Spleen (tissue), 11 donors: ENCODE measurements around the gene IGSF5. TPM values are rescaled to one million over a fixed set of nuclear protein-coding genes. Genes with fewer than 3 reads are reported as not detected.
A peak's percentile ranks its signal among the peaks of the same experiment; 100 is the strongest.

ENCODE experiments used
- DNase-seq: peaks from one replicate; pipeline ENCODE4 v3.0.0-alpha.2; 2020
- H3K27ac ChIP-seq, 8 donors: fragments of 200-600 bp; sonication (generic) in 7 of 8; 1 replicate in 4 of 8; 2 replicates in 4 of 8; pipeline versions ENCODE4 v1.5.0 to v1.8.0; 2016 to 2021; ENCODE audit warnings: inconsistent platforms in 4 of 8, mild to moderate bottlenecking in 4 of 8, moderate library complexity in 1 of 8
- H3K27me3 ChIP-seq, 7 donors: fragments of 200-600 bp; sonication (generic) in 6 of 7; replicated peaks in 1 of 7; 1 replicate in 4 of 7; 2 replicates in 3 of 7; pipeline versions ENCODE4 v1.5.0 to v1.8.0; 2016 to 2021; ENCODE audit warnings: inconsistent platforms in 3 of 7, mild to moderate bottlenecking in 1 of 7
- H3K36me3 ChIP-seq, 6 donors: fragments of 200-600 bp; sonication (generic) in 5 of 6; 1 replicate in 4 of 6; 2 replicates in 2 of 6; pipeline versions ENCODE4 v1.5.0 to v1.8.0; 2016 to 2021; ENCODE audit warnings: inconsistent platforms in 2 of 6
- H3K4me1 ChIP-seq, 6 donors: fragments of 200-600 bp; sonication (generic) in 5 of 6; 1 replicate in 3 of 6; 2 replicates in 3 of 6; pipeline versions ENCODE4 v1.5.0 to v1.8.0; 2016 to 2021; ENCODE audit warnings: inconsistent platforms in 3 of 6
- H3K4me3 ChIP-seq, 8 donors: fragments of 200-600 bp; sonication (generic) in 7 of 8; 1 replicate in 4 of 8; 2 replicates in 4 of 8; pipeline versions ENCODE4 v1.5.0 to v1.8.0; 2016 to 2021; ENCODE audit warnings: inconsistent platforms in 4 of 8, mild to moderate bottlenecking in 4 of 8, moderate library complexity in 2 of 8
- H3K9me3 ChIP-seq, 8 donors: fragments of 200-600 bp; sonication (generic) in 7 of 8; 1 replicate in 4 of 8; 2 replicates in 4 of 8; pipeline versions ENCODE4 v1.5.0 to v1.8.0; 2016 to 2021; ENCODE audit warnings: inconsistent platforms in 4 of 8
- CTCF ChIP-seq, 11 experiments: fragments of 200-600 bp in 7 of 11; fragments of 450-650 bp in 4 of 11; sonication (generic) in 4 of 11; IDR thresholded peaks in 8 of 11; conservative IDR thresholded peaks in 3 of 11; 1 replicate in 7 of 11; 2 replicates in 4 of 11; pipeline versions ENCODE4 v1.4.0 to v1.8.0; 2016 to 2021; ENCODE audit warnings: antibody characterized with exemption in 11 of 11, inconsistent platforms in 4 of 11, mild to moderate bottlenecking in 1 of 11
- POLR2A ChIP-seq, 3 donors: fragments of 450-650 bp; IDR thresholded peaks; one replicate each; pipeline ENCODE4 v1.5.1; 2017; ENCODE audit warnings: antibody characterized with exemption in 3 of 3, mild to moderate bottlenecking in 1 of 3
- POLR2AphosphoS5 ChIP-seq, 3 donors: sonication (generic); formaldehyde crosslinking; IDR thresholded peaks; one replicate each; pipeline ENCODE4 v1.5.1; 2017; ENCODE audit warnings: antibody characterized with exemption in 3 of 3
- WGBS, 5 donors: extraction: QIAGEN DNeasy Blood & Tissue Kit in 3 of 5; methylation state at CpG; one replicate each; pipeline versions ENCODE4 v1.1.5 to v1.1.7; 2013 to 2018; 5-methylcytosine and 5-hydroxymethylcytosine counted together
- intact Hi-C: fragments of 100-400 bp; cut with DNase I; formaldehyde crosslinking; loops from one replicate; pipeline ENCODE4 v1.15.0; 2023; ENCODE audit warnings: low total_unique reads
- polyA plus RNA-seq, 3 donors: library from polyadenylated mRNA; stranded (reverse); fragments of 200-250 nt; gene quantifications; one replicate each; pipeline ENCODE4 v1.2.1, GENCODE V29; 2013
- total RNA-seq, 7 donors: library from RNA; depleted of rRNA in 3 of 7; stranded (reverse); fragments of >200 nt in 3 of 7; fragmentation: NEBNext Ultra II Directional in 4 of 7; extraction: Animal tissue kit (Norgen Biotek cat#: 25700) in 4 of 7; gene quantifications; one replicate each; pipeline versions ENCODE4 v1.1.0 to v1.2.1, GENCODE V29; 2016 to 2021
- donor health status: healthy with polysubstance abuse.
- donor health status: DM: no; HTN: no; CAD: no; lungs with moderate emphysema.
- donor health status: DM: no; HTN: no; CAD: no.
- donor health status: Bipolar disorder and iron deficiency.
- donor health status: healthy.
- donor health status: DM: no; HTN: no; CAD: no.
- donor health status: DM: yes; HTN: yes; CAD: no.

IGSF5 gene
- total and polyA plus RNA-seq, 10 donors, result 0.03 to 0.39 (median 0.10) TPM; not detected in 5

- Histone ChIP-seq H3K27me3 (peaks cover 0 to 20% (median 0%) of the 10 kb centered on the region in 7 donors), H3K4me3 (no peak overlapping the region), H3K9me3 (no peaks in the 10 kb centered on the region), H3K4me1 (no peaks in the 10 kb centered on the region), H3K27ac (no peak overlapping the region), H3K36me3 (no peaks in the 10 kb centered on the region)
- intact Hi-C loops, result no loop called here
- TF ChIP-seq POLR2AphosphoS5 (IDR thresholded peaks at IDR 0.05), result no peak
- TF ChIP-seq POLR2A (IDR thresholded peaks at IDR 0.05), result no peak
- TF ChIP-seq CTCF (IDR thresholded peaks at IDR 0.05 in 8 of 11, conservative IDR thresholded peaks at IDR 0.05 in 3 of 11), result no peak
- WGBS, 5 donors, result 63 to 70% (median 67%) methylated on average over 3 of the region's 3 CpGs
- DNase-seq, result no peak
Measured at GRCh38 chr21:39712976-39713375, 32.0 kb upstream of the IGSF5 start.

GRCh38 chr21:39713905-39714304, 31.1 kb upstream of the IGSF5 start:
- Histone ChIP-seq H3K4me1 (no peaks in the 10 kb centered on the region), H3K4me3 (no peak overlapping the region), H3K27ac (no peak overlapping the region), H3K27me3 (peaks cover 0 to 20% (median 0%) of the 10 kb centered on the region in 7 donors), H3K36me3 (no peaks in the 10 kb centered on the region), H3K9me3 (no peaks in the 10 kb centered on the region)
- no peak for DNase-seq
- WGBS, 5 donors, result 89 to 94% (median 92%) methylated on average over 7 of the region's 7 CpGs
- intact Hi-C loops, result loop anchor here (2.0 kb wide), 1 partner anchor 193 kb away; no protein-coding TSS in a partner anchor
- TF ChIP-seq POLR2A (IDR thresholded peaks at IDR 0.05), result no peak
- no peak for TF ChIP-seq POLR2AphosphoS5 (IDR thresholded peaks at IDR 0.05)
- TF ChIP-seq CTCF (IDR thresholded peaks at IDR 0.05 in 8 of 11, conservative IDR thresholded peaks at IDR 0.05 in 3 of 11), result no peak

- no peak for DNase-seq
- Histone ChIP-seq H3K27ac (no peak overlapping the region), H3K4me3 (no peak overlapping the region), H3K9me3 (no peaks in the 10 kb centered on the region), H3K27me3 (peaks cover 0 to 24% (median 0%) of the 10 kb centered on the region in 7 donors), H3K36me3 (no peaks in the 10 kb centered on the region), H3K4me1 (no peaks in the 10 kb centered on the region)
- WGBS, 5 donors, result 57 to 96% (median 82%) methylated on average over 1 of the region's 1 CpG
- TF ChIP-seq POLR2A (IDR thresholded peaks at IDR 0.05) (no peak), POLR2AphosphoS5 (IDR thresholded peaks at IDR 0.05) (no peak), CTCF (IDR thresholded peaks at IDR 0.05 in 8 of 11, conservative IDR thresholded peaks at IDR 0.05 in 3 of 11) (no peak)
- intact Hi-C loops, result loop anchor here (2.0 kb wide), 1 partner anchor 194 kb away; no protein-coding TSS in a partner anchor
Measured at GRCh38 chr21:39714331-39714730, 30.7 kb upstream of the IGSF5 start.

- Histone ChIP-seq H3K36me3 (no peaks in the 10 kb centered on the region), H3K9me3 (no peaks in the 10 kb centered on the region), H3K4me1 (no peaks in the 10 kb centered on the region), H3K4me3 (no peak overlapping the region), H3K27me3 (peaks cover 0 to 24% (median 0%) of the 10 kb centered on the region in 7 donors), H3K27ac (no peak overlapping the region)
- intact Hi-C loops, result loop anchor here (2.0 kb wide), 1 partner anchor 195 kb away; no protein-coding TSS in a partner anchor
- 32 to 42% (median 35%) methylated on average over 10 of the region's 10 CpGs for WGBS, 5 donors
- DNase-seq, result no peak
- peak in 9 of 11 experiments; percentile 8 to 66 (median 60) for TF ChIP-seq CTCF (IDR thresholded peaks at IDR 0.05 in 8 of 11, conservative IDR thresholded peaks at IDR 0.05 in 3 of 11)
- TF ChIP-seq POLR2A (IDR thresholded peaks at IDR 0.05), result no peak
Measured at GRCh38 chr21:39715804-39716397, 29.1 kb upstream of the IGSF5 start.
